Neural progenitor cell (in vitro differentiated cells): ENCODE data around the gene MAN2A1.

Source experiments
- EZH2 ChIP-seq: fragments of 200-600 bp; sonication (generic); IDR thresholded peaks from 2 replicates; pipeline ENCODE4 v1.6.1; 2017; ENCODE audit warnings: antibody characterized with exemption, mild to moderate bottlenecking, moderate library complexity
- EZH2phosphoT487 ChIP-seq: fragments of 200-600 bp; sonication (generic); IDR thresholded peaks from 2 replicates; pipeline ENCODE4 v1.6.1; 2017; ENCODE audit warnings: antibody characterized with exemption
- TF ChIP-seq, protein P1 (sequence below): fragments of 200-600 bp; sonication (generic); IDR thresholded peaks from 2 replicates; pipeline ENCODE4 v1.5.1; 2017; ENCODE audit warnings: antibody characterized with exemption, mild to moderate bottlenecking

GRCh38 chr5:109816732-109817131 is 127.0 kb downstream of the MAN2A1 start:
- TF ChIP-seq, protein P1, sequence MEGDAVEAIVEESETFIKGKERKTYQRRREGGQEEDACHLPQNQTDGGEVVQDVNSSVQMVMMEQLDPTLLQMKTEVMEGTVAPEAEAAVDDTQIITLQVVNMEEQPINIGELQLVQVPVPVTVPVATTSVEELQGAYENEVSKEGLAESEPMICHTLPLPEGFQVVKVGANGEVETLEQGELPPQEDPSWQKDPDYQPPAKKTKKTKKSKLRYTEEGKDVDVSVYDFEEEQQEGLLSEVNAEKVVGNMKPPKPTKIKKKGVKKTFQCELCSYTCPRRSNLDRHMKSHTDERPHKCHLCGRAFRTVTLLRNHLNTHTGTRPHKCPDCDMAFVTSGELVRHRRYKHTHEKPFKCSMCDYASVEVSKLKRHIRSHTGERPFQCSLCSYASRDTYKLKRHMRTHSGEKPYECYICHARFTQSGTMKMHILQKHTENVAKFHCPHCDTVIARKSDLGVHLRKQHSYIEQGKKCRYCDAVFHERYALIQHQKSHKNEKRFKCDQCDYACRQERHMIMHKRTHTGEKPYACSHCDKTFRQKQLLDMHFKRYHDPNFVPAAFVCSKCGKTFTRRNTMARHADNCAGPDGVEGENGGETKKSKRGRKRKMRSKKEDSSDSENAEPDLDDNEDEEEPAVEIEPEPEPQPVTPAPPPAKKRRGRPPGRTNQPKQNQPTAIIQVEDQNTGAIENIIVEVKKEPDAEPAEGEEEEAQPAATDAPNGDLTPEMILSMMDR, result no peak
- no peak for TF ChIP-seq EZH2phosphoT487
- no peak for TF ChIP-seq EZH2
